Measurements from ENCODE around the gene KCTD15. TPM values are rescaled to one million over a fixed set of nuclear protein-coding genes. Genes with fewer than 3 reads are reported as not detected.

The KCTD15 gene
- total and polyA plus RNA-seq, 2 experiments from 2014 or later: 17.1 to 161 TPM

DNA sequence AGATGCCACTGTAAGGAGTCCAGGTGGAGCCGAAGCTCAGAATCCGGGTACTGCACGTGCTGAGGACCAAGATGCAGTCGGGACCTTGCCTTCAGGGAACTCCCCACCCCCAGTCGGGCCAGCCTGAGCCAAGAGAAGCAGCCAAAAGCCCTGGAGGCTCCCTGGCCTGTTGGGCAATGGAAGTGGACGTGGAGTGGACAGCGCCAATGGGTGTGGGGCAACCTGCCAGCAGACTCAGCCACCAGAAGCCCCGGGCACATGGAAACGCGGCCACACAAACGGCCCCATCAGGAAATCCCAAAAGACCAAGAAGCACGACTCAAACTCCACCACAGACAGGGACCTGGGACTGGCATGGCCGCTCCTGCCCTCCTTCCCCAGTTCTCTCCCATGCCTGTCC, 30.0 kb upstream of the KCTD15 start:
- no peaks in the 10 kb centered on the region for H3K4me1 ChIP-seq (ENCODE audit: low read depth)
- H3K27ac ChIP-seq: no peak overlapping the region
- TF ChIP-seq, protein P1, sequence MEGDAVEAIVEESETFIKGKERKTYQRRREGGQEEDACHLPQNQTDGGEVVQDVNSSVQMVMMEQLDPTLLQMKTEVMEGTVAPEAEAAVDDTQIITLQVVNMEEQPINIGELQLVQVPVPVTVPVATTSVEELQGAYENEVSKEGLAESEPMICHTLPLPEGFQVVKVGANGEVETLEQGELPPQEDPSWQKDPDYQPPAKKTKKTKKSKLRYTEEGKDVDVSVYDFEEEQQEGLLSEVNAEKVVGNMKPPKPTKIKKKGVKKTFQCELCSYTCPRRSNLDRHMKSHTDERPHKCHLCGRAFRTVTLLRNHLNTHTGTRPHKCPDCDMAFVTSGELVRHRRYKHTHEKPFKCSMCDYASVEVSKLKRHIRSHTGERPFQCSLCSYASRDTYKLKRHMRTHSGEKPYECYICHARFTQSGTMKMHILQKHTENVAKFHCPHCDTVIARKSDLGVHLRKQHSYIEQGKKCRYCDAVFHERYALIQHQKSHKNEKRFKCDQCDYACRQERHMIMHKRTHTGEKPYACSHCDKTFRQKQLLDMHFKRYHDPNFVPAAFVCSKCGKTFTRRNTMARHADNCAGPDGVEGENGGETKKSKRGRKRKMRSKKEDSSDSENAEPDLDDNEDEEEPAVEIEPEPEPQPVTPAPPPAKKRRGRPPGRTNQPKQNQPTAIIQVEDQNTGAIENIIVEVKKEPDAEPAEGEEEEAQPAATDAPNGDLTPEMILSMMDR (IDR thresholded peaks at IDR 0.05; ENCODE audit: low read depth, low read length): no peak
- no peaks in the 10 kb centered on the region for H3K36me3 ChIP-seq
- DNase-seq (ENCODE audit: low read depth in 1 of 2, low spot score in 1 of 2): no peak
- no peaks in the 10 kb centered on the region for H3K9me3 ChIP-seq (ENCODE audit: low read depth)
- no peaks in the 10 kb centered on the region for H3K27me3 ChIP-seq
- no peak overlapping the region for H3K4me3 ChIP-seq

DNA sequence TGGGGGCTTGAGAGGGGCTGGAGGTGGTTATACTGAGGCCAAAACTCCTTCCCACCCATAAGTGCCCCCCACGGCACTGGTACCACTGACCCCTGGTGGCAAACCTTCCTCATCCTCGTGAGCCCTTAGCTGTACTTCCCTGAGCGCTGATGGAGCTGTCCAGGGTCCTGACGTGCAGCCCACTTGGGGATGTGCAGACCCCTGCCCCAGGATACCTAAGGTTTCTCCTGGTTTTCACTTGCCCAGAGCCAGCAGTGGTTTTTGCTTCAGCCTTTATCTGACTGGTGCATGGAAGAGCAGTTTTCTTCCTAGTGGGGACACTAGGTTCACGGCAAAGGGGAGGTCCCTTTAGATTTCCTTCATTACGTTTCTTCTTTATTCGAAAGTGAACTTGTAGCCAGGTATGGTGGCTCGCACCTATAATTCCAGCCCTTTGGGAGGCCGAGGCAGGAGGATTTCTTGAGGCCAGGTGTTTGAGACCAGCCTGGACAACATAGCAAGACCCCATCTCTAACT, 28.7 kb upstream of the KCTD15 start:
- TF ChIP-seq, protein P1 (IDR thresholded peaks at IDR 0.05; ENCODE audit: low read depth, low read length): peak; percentile 31
- no peak overlapping the region for H3K27ac ChIP-seq
- H3K9me3 ChIP-seq (ENCODE audit: low read depth): no peaks in the 10 kb centered on the region
- H3K4me3 ChIP-seq: no peak overlapping the region
- DNase-seq (ENCODE audit: low read depth in 1 of 2, low spot score in 1 of 2): peak; percentile 33 to 88
- no peaks in the 10 kb centered on the region for H3K27me3 ChIP-seq
- H3K36me3 ChIP-seq: no peaks in the 10 kb centered on the region
- no peaks in the 10 kb centered on the region for H3K4me1 ChIP-seq (ENCODE audit: low read depth)

DNA sequence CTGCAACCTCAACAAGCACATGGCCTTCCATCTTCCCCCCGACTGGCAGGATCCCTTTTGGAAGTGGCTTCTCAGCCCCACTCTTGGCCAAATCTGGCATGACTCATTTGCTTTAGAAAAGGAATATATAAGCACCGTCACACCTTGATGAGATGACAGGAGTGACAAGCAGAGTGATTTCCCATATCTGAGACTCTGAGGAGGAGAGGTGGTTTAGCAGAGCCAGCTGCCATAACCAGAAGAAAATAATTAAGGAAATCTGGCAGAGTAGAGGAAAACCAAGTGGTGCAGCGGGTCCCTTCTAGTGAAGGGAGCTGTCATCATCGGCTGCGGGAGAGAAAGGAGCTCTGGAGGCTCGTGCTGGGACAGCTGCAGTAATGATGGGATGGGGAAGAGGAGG, 27.5 kb upstream of the KCTD15 start:
- no peaks in the 10 kb centered on the region for H3K9me3 ChIP-seq (ENCODE audit: low read depth)
- H3K27me3 ChIP-seq: no peaks in the 10 kb centered on the region
- DNase-seq (ENCODE audit: low read depth in 1 of 2, low spot score in 1 of 2): no peak
- TF ChIP-seq, protein P1 (IDR thresholded peaks at IDR 0.05; ENCODE audit: low read depth, low read length): no peak
- H3K4me1 ChIP-seq (ENCODE audit: low read depth): no peaks in the 10 kb centered on the region
- H3K4me3 ChIP-seq: no peak overlapping the region
- no peak overlapping the region for H3K27ac ChIP-seq
- H3K36me3 ChIP-seq: no peaks in the 10 kb centered on the region

DNA sequence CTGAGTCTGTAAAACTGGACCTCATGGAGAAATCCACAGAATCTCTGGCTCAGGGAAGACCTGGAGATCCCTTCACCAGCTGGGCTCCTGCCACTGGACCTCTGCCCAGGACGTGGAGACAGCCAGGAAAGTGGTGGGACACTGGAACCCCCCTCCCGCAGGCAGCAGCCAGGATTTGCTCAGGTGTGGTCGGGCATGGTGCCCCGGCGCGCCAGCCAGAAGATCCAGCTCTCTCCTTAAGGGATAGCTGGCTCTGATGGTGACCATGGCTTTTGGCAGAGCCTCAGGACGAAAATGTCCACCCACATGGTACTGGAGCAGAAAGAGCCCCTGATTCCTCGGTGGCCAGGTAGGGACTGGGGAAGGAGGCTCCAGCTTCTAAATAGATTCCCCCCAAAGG, 26.6 kb upstream of the KCTD15 start:
- no peaks in the 10 kb centered on the region for H3K36me3 ChIP-seq
- TF ChIP-seq, protein P1 (IDR thresholded peaks at IDR 0.05; ENCODE audit: low read depth, low read length): no peak
- H3K27me3 ChIP-seq: no peaks in the 10 kb centered on the region
- H3K4me1 ChIP-seq (ENCODE audit: low read depth): no peaks in the 10 kb centered on the region
- DNase-seq (ENCODE audit: low read depth in 1 of 2, low spot score in 1 of 2): no peak
- no peaks in the 10 kb centered on the region for H3K9me3 ChIP-seq (ENCODE audit: low read depth)
- H3K4me3 ChIP-seq: no peak overlapping the region
- H3K27ac ChIP-seq: no peak overlapping the region

DNA sequence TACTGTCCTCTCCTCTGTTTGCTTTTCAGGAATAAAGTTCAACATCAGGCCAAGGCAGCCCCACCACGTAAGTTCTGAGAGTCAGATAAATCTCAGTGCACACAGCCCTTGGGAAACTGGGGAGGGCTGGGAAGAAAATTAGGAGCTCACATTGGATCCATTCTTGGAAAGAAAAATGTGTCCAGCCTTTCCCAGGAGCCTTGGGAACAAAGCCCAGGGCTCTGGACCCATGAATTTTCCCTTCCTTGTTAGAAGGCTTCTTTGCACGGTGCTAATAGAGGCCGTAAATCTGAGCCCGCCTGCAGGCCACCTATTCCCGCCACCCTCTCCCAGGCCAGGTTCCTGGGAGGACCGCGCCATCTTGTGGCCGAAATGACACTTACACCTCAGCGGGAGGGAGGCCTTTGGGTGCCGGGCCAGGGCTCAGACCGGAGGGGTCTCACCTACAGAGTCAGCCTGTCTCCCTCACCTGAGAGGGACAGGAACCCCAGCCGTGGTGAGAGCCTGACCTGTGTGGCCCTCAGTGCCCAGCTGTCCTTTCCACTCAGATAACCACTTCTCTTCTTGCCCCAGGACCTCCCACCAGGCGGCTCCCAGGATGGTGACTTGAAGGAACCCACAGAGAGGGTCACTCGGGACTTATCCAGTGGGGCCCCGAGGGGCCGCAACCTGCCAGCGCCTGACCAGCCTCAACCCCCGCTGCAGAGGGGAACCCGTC, 25.1 kb upstream of the KCTD15 start:
- H3K9me3 ChIP-seq (ENCODE audit: low read depth): no peaks in the 10 kb centered on the region
- DNase-seq (ENCODE audit: low read depth in 1 of 2, low spot score in 1 of 2): peak; percentile 78 to 87
- H3K4me3 ChIP-seq: no peak overlapping the region
- no peaks in the 10 kb centered on the region for H3K36me3 ChIP-seq
- H3K4me1 ChIP-seq (ENCODE audit: low read depth): no peaks in the 10 kb centered on the region
- TF ChIP-seq, protein P1 (IDR thresholded peaks at IDR 0.05; ENCODE audit: low read depth, low read length): peak; percentile 84
- no peak overlapping the region for H3K27ac ChIP-seq
- H3K27me3 ChIP-seq: no peaks in the 10 kb centered on the region

All from cardiac muscle cell (in vitro differentiated cells and primary cell).